Right atrium auricular region (tissue), 2 donors: ENCODE measurements around the gene RNU5D-1. TPM values are rescaled to one million over a fixed set of nuclear protein-coding genes. Genes with fewer than 3 reads are reported as not detected.
"Not testable (repeated sequence)": the region's sequence is repeated elsewhere in the genome, so short reads cannot be mapped to it uniquely, and the experiment has no call there.

Source experiments
- DNase-seq: peaks from one replicate; pipeline ENCODE4 v3.0.0-alpha.2; 2019; ENCODE audit warnings: low spot score
- H3K27ac ChIP-seq, 2 donors: fragments of 200-600 bp; sonication (generic); 1 replicate in 1 of 2; 2 replicates in 1 of 2; pipeline ENCODE4 v1.5.1; 2016 to 2019
- H3K27me3 ChIP-seq, 2 donors: fragments of 200-600 bp; sonication (generic); one replicate each; pipeline versions ENCODE4 v1.5.1 to v1.6.0; 2017 to 2019
- H3K36me3 ChIP-seq: fragments of 200-600 bp; sonication (generic); one replicate; pipeline ENCODE4 v1.5.1; 2016
- H3K4me1 ChIP-seq, 2 donors: fragments of 200-600 bp; sonication (generic); one replicate each; pipeline versions ENCODE4 v1.5.1 to v1.6.0; 2017 to 2019
- H3K4me3 ChIP-seq, 2 donors: fragments of 200-600 bp; sonication (generic); 1 replicate in 1 of 2; 2 replicates in 1 of 2; pipeline ENCODE4 v1.5.1; 2017 to 2019; ENCODE audit warnings: mild to moderate bottlenecking in 1 of 2, moderate library complexity in 1 of 2
- H3K9me3 ChIP-seq, 2 donors: fragments of 200-600 bp; sonication (generic); one replicate each; pipeline ENCODE4 v1.5.1; 2019
- total RNA-seq, 2 donors: library from RNA; depleted of rRNA; stranded (reverse); fragments of >200 nt; gene quantifications; one replicate each; pipeline ENCODE4 v1.1.0, GENCODE V29; 2016
- TF ChIP-seq, protein P1 (sequence below), 2 donors: fragments of 200-600 bp; sonication (generic); IDR thresholded peaks; one replicate each; pipeline ENCODE4 v1.5.1; 2019; ENCODE audit warnings: antibody characterized with exemption in 2 of 2

RNU5D-1 gene
- total RNA-seq, 2 donors from 2014 or later: not detected

GRCh38 chr1:44739307-44740178, 8.6 kb upstream of the RNU5D-1 start, which contains the start of gene KIF2C:
Gene KIF2C, plus strand, starts transcription at chr1:44739837. Its CDS starts 96 bp downstream, at chr1:44739933.
- DNase-seq: peak; percentile 96
- TF ChIP-seq, protein P1, sequence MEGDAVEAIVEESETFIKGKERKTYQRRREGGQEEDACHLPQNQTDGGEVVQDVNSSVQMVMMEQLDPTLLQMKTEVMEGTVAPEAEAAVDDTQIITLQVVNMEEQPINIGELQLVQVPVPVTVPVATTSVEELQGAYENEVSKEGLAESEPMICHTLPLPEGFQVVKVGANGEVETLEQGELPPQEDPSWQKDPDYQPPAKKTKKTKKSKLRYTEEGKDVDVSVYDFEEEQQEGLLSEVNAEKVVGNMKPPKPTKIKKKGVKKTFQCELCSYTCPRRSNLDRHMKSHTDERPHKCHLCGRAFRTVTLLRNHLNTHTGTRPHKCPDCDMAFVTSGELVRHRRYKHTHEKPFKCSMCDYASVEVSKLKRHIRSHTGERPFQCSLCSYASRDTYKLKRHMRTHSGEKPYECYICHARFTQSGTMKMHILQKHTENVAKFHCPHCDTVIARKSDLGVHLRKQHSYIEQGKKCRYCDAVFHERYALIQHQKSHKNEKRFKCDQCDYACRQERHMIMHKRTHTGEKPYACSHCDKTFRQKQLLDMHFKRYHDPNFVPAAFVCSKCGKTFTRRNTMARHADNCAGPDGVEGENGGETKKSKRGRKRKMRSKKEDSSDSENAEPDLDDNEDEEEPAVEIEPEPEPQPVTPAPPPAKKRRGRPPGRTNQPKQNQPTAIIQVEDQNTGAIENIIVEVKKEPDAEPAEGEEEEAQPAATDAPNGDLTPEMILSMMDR (IDR thresholded peaks at IDR 0.05): peak in 1 of 2 donors; percentile 14
- Histone ChIP-seq H3K9me3 (no peaks in the 10 kb centered on the region), H3K27ac (peak within 1 kb of the TSS; percentile 87 to 88), H3K4me3 (peak within 1 kb of the TSS; percentile 49 to 58), H3K27me3 (no peaks in the 10 kb centered on the region), H3K36me3 (no peaks in the 10 kb centered on the region), H3K4me1 (peaks cover 0 to 8% of the 10 kb centered on the region in 2 donors)

DNA sequence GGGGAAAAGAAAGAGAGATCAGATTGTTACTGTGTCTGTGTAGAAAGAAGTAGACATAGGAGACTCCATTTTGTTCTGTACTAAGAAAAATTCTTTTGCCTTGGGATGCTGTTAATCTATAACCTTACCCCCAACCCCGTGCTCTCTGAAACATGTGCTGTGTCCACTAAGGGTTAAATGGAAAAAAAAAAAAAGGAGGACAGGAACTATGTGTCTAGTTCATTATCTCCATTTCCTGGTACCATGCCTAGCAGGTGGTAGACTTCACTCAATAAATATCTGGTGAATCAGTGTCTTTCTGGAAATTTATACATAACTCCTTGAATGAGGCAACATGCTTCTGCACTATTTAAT, 8.0 kb upstream of the RNU5D-1 start:
- H3K36me3 ChIP-seq, H3K9me3 ChIP-seq, H3K4me1 ChIP-seq, DNase-seq, H3K27me3 ChIP-seq: not testable (repeated sequence)
- Histone ChIP-seq H3K4me3 (peak overlapping the region; percentile 49 to 58), H3K27ac (peak overlapping the region; percentile 87 to 88)

- Histone ChIP-seq H3K27ac (no peak overlapping the region), H3K4me3 (no peak overlapping the region), H3K36me3 (no peaks in the 10 kb centered on the region), H3K4me1 (peaks cover 0 to 17% of the 10 kb centered on the region in 2 donors), H3K9me3 (no peaks in the 10 kb centered on the region), H3K27me3 (no peaks in the 10 kb centered on the region)
- TF ChIP-seq, protein P1 (IDR thresholded peaks at IDR 0.05): no peak
- DNase-seq: no peak
Observed at GRCh38 chr1:44735992-44736391, 5.0 kb upstream of the RNU5D-1 start.

- Histone ChIP-seq H3K27me3 (no peaks in the 10 kb centered on the region), H3K27ac (peak overlapping the region; percentile 51 to 75), H3K9me3 (no peaks in the 10 kb centered on the region), H3K4me1 (peaks cover 0 to 14% of the 10 kb centered on the region in 2 donors), H3K4me3 (no peak overlapping the region), H3K36me3 (no peaks in the 10 kb centered on the region)
- no peak for DNase-seq
- TF ChIP-seq, protein P1 (IDR thresholded peaks at IDR 0.05): no peak
Observed at GRCh38 chr1:44733784-44734183, 2.8 kb upstream of the RNU5D-1 start.

DNA sequence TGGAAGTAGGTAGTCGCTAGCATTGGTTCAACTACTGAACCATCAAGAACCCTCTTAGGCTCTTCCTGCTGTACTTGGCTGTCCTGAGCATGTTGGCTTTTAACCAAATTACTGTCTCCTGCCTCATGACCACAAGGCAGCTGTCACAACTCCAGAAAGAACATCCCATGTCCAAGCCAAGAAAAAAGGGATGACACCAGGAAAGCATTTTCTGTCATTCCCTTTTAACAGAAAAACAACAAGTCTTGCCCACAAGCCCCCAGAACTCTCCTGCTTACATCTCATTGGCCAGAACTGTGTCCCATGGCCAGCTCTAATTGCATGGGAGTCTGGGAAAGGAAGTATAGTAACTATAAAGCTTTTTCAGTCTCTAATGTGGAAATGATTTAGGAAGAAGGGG, 2.4 kb upstream of the RNU5D-1 start:
- TF ChIP-seq, protein P1 (IDR thresholded peaks at IDR 0.05): no peak
- H3K36me3 ChIP-seq: no peaks in the 10 kb centered on the region
- no peaks in the 10 kb centered on the region for H3K9me3 ChIP-seq
- no peak for DNase-seq
- no peak overlapping the region for H3K4me3 ChIP-seq
- H3K27me3 ChIP-seq: no peaks in the 10 kb centered on the region
- H3K4me1 ChIP-seq: peaks cover 0 to 14% of the 10 kb centered on the region in 2 donors
- peak overlapping the region; percentile 51 to 75 for H3K27ac ChIP-seq

- TF ChIP-seq, protein P1 (IDR thresholded peaks at IDR 0.05): no peak
- Histone ChIP-seq H3K9me3 (no peaks in the 10 kb centered on the region), H3K27me3 (no peaks in the 10 kb centered on the region), H3K4me3 (no peak overlapping the region), H3K27ac (no peak overlapping the region), H3K36me3 (no peaks in the 10 kb centered on the region), H3K4me1 (no peaks in the 10 kb centered on the region)
- no peak for DNase-seq
Observed at GRCh38 chr1:44724955-44725698, 5.8 kb downstream of the RNU5D-1 start.
